ENCODE results near the gene MFAP2. TPM values are rescaled to one million over a fixed set of nuclear protein-coding genes. Genes with fewer than 3 reads are reported as not detected.

MFAP2 gene
- total and polyA plus RNA-seq, 2 experiments from 2014 or later = 129 to 255 TPM

GRCh38 chr1:17009706-17010105, 29.3 kb upstream of the MFAP2 start:
- Mint-ChIP-seq H3K4me3 (no peak overlapping the region), H3K9me3 (no peaks in the 10 kb centered on the region), H3K27me3 (ENCODE audit: insufficient read depth, low read depth, poor library complexity) (peaks cover 25% of the 10 kb centered on the region), H3K36me3 (ENCODE audit: low read depth) (peaks cover 3% of the 10 kb centered on the region; the same call in 2 of the 3 replicates), H3K4me1 (peaks cover 54% of the 10 kb centered on the region), H3K27ac (no peak overlapping the region)
- Histone ChIP-seq H3K36me3 (ENCODE audit: insufficient read depth) (no peaks in the 10 kb centered on the region; the same call in 1 of the 2 replicates), H3K4me1 (ENCODE audit: insufficient read depth) (peaks cover 35% of the 10 kb centered on the region), H2AFZ (no peak overlapping the region), H3F3A (replicated peaks; ENCODE audit: low read depth) (peaks cover 13% of the 10 kb centered on the region; the same call in 1 of the 2 replicates), H3K79me2 (replicated peaks; ENCODE audit: insufficient read depth) (peaks cover 9% of the 10 kb centered on the region), H3K4me3 (no peak overlapping the region), H3K27ac (ENCODE audit: low read depth) (no peak overlapping the region), H3K27me3 (ENCODE audit: insufficient read depth) (no peaks in the 10 kb centered on the region), H4K20me1 (replicated peaks; ENCODE audit: insufficient read depth) (peaks cover 13% of the 10 kb centered on the region), H3K4me2 (no peak overlapping the region), H3K9me2 (ENCODE audit: insufficient read depth) (no peaks in the 10 kb centered on the region)
- TF ChIP-seq ZNF114 (CRISPR knock-in tag; IDR thresholded peaks at IDR 0.05) (no peak), EZH2phosphoT487 (IDR thresholded peaks at IDR 0.05; ENCODE audit: unreplicated experiment) (no peak), NANOG (IDR thresholded peaks at IDR 0.05; ENCODE audit: borderline replicate concordance) (no peak), EZH2 (IDR thresholded peaks at IDR 0.05; ENCODE audit: low read depth, unreplicated experiment) (no peak), ZNF331 (CRISPR knock-in tag; IDR thresholded peaks at IDR 0.05; ENCODE audit: low read depth) (no peak), JUNB (IDR thresholded peaks at IDR 0.05; ENCODE audit: unreplicated experiment) (no peak), STAT1 (IDR thresholded peaks at IDR 0.05; ENCODE audit: unreplicated experiment) (no peak), CTCF (conservative IDR thresholded peaks at IDR 0.05; ENCODE audit: low read depth in 2 of 2) (no peak), ZNF462 (CRISPR knock-in tag; IDR thresholded peaks at IDR 0.05) (no peak), POLR2AphosphoS5 (IDR thresholded peaks at IDR 0.05; ENCODE audit: low read depth) (no peak), REST (IDR thresholded peaks at IDR 0.05; ENCODE audit: unreplicated experiment) (no peak), CREB1 (CRISPR knock-in tag; IDR thresholded peaks at IDR 0.05; ENCODE audit: low read depth) (no peak), ETS1 (IDR thresholded peaks at IDR 0.05) (no peak)
- ATAC-seq (no peak), DNase-seq (ENCODE audit: low spot score) (no peak)
